Gastroesophageal sphincter (tissue), 4 donors: ENCODE data around the gene TM9SF3. TPM values are rescaled to one million over a fixed set of nuclear protein-coding genes. Genes with fewer than 3 reads are reported as not detected.

Experiments used
- ATAC-seq: fragments of 150-250 bp; one replicate; pipeline ENCODE4 v1.9.1; 2016; ENCODE audit warnings: mild to moderate bottlenecking, moderate library complexity
- H3K27ac ChIP-seq, 4 donors: fragments of 200-600 bp; sonication (generic) in 3 of 4; 1 replicate in 3 of 4; 2 replicates in 1 of 4; pipeline ENCODE4 v1.5.1; 2016 to 2019
- H3K27me3 ChIP-seq: fragments of 200-600 bp; sonication (generic); one replicate; pipeline ENCODE4 v1.5.1; 2019
- H3K36me3 ChIP-seq, 2 donors: fragments of 200-600 bp; sonication (generic); one replicate each; pipeline ENCODE4 v1.5.1; 2019; ENCODE audit warnings: control low read depth in 1 of 2
- H3K4me1 ChIP-seq, 3 donors: fragments of 200-600 bp; sonication (generic); 1 replicate in 2 of 3; 2 replicates in 1 of 3; pipeline ENCODE4 v1.5.1; 2016 to 2019; ENCODE audit warnings: control low read depth in 2 of 3
- H3K4me3 ChIP-seq, 2 donors: fragments of 200-600 bp; sonication (generic); one replicate each; pipeline ENCODE4 v1.5.1; 2019; ENCODE audit warnings: mild to moderate bottlenecking in 1 of 2, moderate library complexity in 1 of 2
- H3K9me3 ChIP-seq, 3 donors: fragments of 200-600 bp; sonication (generic); one replicate each; pipeline ENCODE4 v1.5.1; 2017 to 2019; ENCODE audit warnings: control low read depth in 2 of 3
- CTCF ChIP-seq, 4 experiments: fragments of 200-600 bp in 2 of 4; fragments of 450-650 bp in 2 of 4; sonication (generic) in 1 of 4; IDR thresholded peaks; one replicate each; pipeline ENCODE4 v1.5.1; 2017 to 2019; ENCODE audit warnings: antibody characterized with exemption in 4 of 4, mild to moderate bottlenecking in 2 of 4, moderate library complexity in 2 of 4
- EP300 ChIP-seq: sonication (generic); formaldehyde crosslinking; IDR thresholded peaks from one replicate; pipeline ENCODE4 v1.6.1; 2017; ENCODE audit warnings: antibody characterized with exemption, mild to moderate bottlenecking
- POLR2A ChIP-seq, 2 donors: fragments of 450-650 bp; IDR thresholded peaks; one replicate each; pipeline ENCODE4 v1.6.1; 2017; ENCODE audit warnings: antibody characterized with exemption in 2 of 2, mild to moderate bottlenecking in 2 of 2, moderate library complexity in 1 of 2
- POLR2AphosphoS5 ChIP-seq: sonication (generic); formaldehyde crosslinking; IDR thresholded peaks from one replicate; pipeline ENCODE4 v1.6.1; 2017; ENCODE audit warnings: antibody characterized with exemption
- WGBS, 2 donors: methylation state at CpG; one replicate each; pipeline ENCODE4 v1.1.5; 2018; ENCODE audit warnings: low coverage in 1 of 2; 5-methylcytosine and 5-hydroxymethylcytosine counted together
- total RNA-seq, 4 donors: library from RNA; depleted of rRNA; stranded (reverse); fragments of >200 nt; gene quantifications; one replicate each; pipeline ENCODE4 v1.1.0, GENCODE V29; 2016

The TM9SF3 gene
- total RNA-seq, 4 donors from 2014 or later: 88.6 to 121 (median 114) TPM

GRCh38 chr10:96606946-96607345 is 20.1 kb upstream of the TM9SF3 start:
- Histone ChIP-seq H3K36me3 (no peaks in the 10 kb centered on the region), H3K4me1 (no peaks in the 10 kb centered on the region), H3K27me3 (peaks cover 18% of the 10 kb centered on the region), H3K4me3 (no peak overlapping the region), H3K27ac (no peak overlapping the region), H3K9me3 (no peaks in the 10 kb centered on the region)
- 70 to 89% methylated on average over 1 of the region's 1 CpG for WGBS, 2 donors
- no peak for ATAC-seq
- no peak for TF ChIP-seq POLR2AphosphoS5
- TF ChIP-seq EP300: no peak
- TF ChIP-seq CTCF (IDR thresholded peaks at IDR 0.05): no peak
- no peak for TF ChIP-seq POLR2A (IDR thresholded peaks at IDR 0.05)

- no peaks in the 10 kb centered on the region for H3K9me3 ChIP-seq
- WGBS, 2 donors: 83 to 92% methylated on average over 3 to 4 of the region's 4 CpGs
- no peak overlapping the region for H3K4me3 ChIP-seq
- no peaks in the 10 kb centered on the region for H3K4me1 ChIP-seq
- TF ChIP-seq CTCF (IDR thresholded peaks at IDR 0.05) (no peak), POLR2A (IDR thresholded peaks at IDR 0.05) (no peak)
- ATAC-seq: no peak
- H3K27me3 ChIP-seq: peaks cover 18% of the 10 kb centered on the region
- H3K36me3 ChIP-seq: no peaks in the 10 kb centered on the region
- H3K27ac ChIP-seq: no peak overlapping the region
Measured at GRCh38 chr10:96606216-96606615, 19.4 kb upstream of the TM9SF3 start.

DNA sequence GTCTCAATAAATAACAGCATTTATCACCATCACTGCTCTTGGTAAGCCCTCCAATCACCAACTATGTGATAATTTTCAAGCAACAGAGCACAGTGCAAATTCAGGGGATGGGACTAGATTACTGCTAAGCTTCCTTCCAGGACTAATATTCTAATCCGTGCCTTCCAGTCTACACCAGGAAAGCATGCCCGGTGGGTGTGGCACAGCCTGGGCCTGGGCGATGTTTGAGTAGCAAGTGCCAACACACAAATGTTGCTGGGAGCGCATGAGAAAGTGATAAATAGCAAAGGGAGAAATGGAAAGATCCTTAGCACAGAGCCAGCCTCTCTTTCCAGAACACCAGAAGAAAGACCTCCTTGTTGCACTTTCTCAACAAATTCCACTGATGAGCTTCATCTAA is 13.5 kb upstream of the TM9SF3 start:
- TF ChIP-seq POLR2A (IDR thresholded peaks at IDR 0.05): no peak
- no peak for TF ChIP-seq POLR2AphosphoS5
- no peak for TF ChIP-seq CTCF (IDR thresholded peaks at IDR 0.05)
- no peak for TF ChIP-seq EP300
- 60 to 76% methylated on average over 1 to 4 of the region's 4 CpGs for WGBS, 2 donors
- Histone ChIP-seq H3K9me3 (no peaks in the 10 kb centered on the region), H3K36me3 (no peaks in the 10 kb centered on the region), H3K4me1 (no peaks in the 10 kb centered on the region), H3K4me3 (no peak overlapping the region), H3K27me3 (peaks cover 3% of the 10 kb centered on the region), H3K27ac (no peak overlapping the region)
- ATAC-seq: no peak

GRCh38 chr10:96598846-96599245 is 12.0 kb upstream of the TM9SF3 start:
- Histone ChIP-seq H3K27me3 (peaks cover 3% of the 10 kb centered on the region), H3K4me3 (no peak overlapping the region), H3K36me3 (no peaks in the 10 kb centered on the region), H3K27ac (no peak overlapping the region), H3K9me3 (no peaks in the 10 kb centered on the region), H3K4me1 (no peaks in the 10 kb centered on the region)
- 68 to 73% methylated on average over 2 to 4 of the region's 4 CpGs for WGBS, 2 donors
- no peak for ATAC-seq
- TF ChIP-seq CTCF (IDR thresholded peaks at IDR 0.05) (no peak), EP300 (no peak), POLR2A (IDR thresholded peaks at IDR 0.05) (no peak), POLR2AphosphoS5 (no peak)

GRCh38 chr10:96596422-96597407 is 9.9 kb upstream of the TM9SF3 start:
- Histone ChIP-seq H3K27me3 (peaks cover 3% of the 10 kb centered on the region), H3K27ac (no peak overlapping the region), H3K4me3 (no peak overlapping the region), H3K36me3 (no peaks in the 10 kb centered on the region), H3K4me1 (no peaks in the 10 kb centered on the region), H3K9me3 (no peaks in the 10 kb centered on the region)
- WGBS, 2 donors: 43 to 50% methylated on average over 1 of the region's 1 CpG
- ATAC-seq: no peak
- TF ChIP-seq CTCF (IDR thresholded peaks at IDR 0.05) (no peak), POLR2AphosphoS5 (no peak), POLR2A (IDR thresholded peaks at IDR 0.05) (no peak), EP300 (no peak)
